PC-9 (cell line): ENCODE data around the gene TMEM86A. TPM values are rescaled to one million over a fixed set of nuclear protein-coding genes. Genes with fewer than 3 reads are reported as not detected.

Experiments
- BruUV-seq: library from RNA; stranded (reverse); fragments of 400-500 nt; replicated peaks from 2 replicates; lab custom pipeline; 2021; lab: Mats Ljungman, UMichigan
- CTCF ChIA-PET: fragments of 300-600 bp; sonication (Branson Sonifier 250); formaldehyde crosslinking; loops from one replicate; lab custom pipeline; 2022; ENCODE audit warnings: antibody characterized with exemption; lab: Charles Lee
- POLR2A ChIA-PET: fragments of 300-600 bp; sonication (Branson Sonifier 250); formaldehyde crosslinking; loops from one replicate; lab custom pipeline; 2022; ENCODE audit warnings: antibody characterized with exemption; ENCODE audit not compliant: unreplicated experiment; lab: Charles Lee
- DNase-seq, 2 experiments: peaks; one replicate each; pipeline versions ENCODE4 v3.0.0 to v3.0.0-alpha.2; 2015 to 2022; ENCODE audit warnings: mixed read lengths in 1 of 2
- H2AFZ ChIP-seq: fragments of 200-600 bp; sonication (generic); 2 replicates; pipeline ENCODE4 v1.8.1; 2017; ENCODE audit warnings: antibody characterized with exemption
- H3F3A ChIP-seq: fragments of 200-600 bp; sonication (generic); 2 replicates; pipeline ENCODE4 v1.8.1; 2017; ENCODE audit warnings: antibody characterized with exemption, mild to moderate bottlenecking, low read depth; ENCODE audit not compliant: insufficient read depth
- H3K27ac ChIP-seq: fragments of 200-600 bp; sonication (generic); 2 replicates; pipeline ENCODE4 v1.6.1; 2016; ENCODE audit warnings: mixed run types
- H3K27me3 ChIP-seq: fragments of 200-600 bp; sonication (generic); 2 replicates; pipeline ENCODE4 v1.6.1; 2016; ENCODE audit warnings: low read depth, mixed run types; ENCODE audit not compliant: insufficient read depth
- H3K36me3 ChIP-seq: fragments of 200-600 bp; sonication (generic); 2 replicates; pipeline ENCODE4 v1.6.1; 2016; ENCODE audit warnings: low read depth, mixed run types
- H3K4me1 ChIP-seq: fragments of 200-600 bp; sonication (generic); replicated peaks from 2 replicates; pipeline ENCODE4 v1.6.1; 2016; ENCODE audit warnings: mixed run types; ENCODE audit not compliant: insufficient read depth
- H3K4me2 ChIP-seq: fragments of 200-600 bp; sonication (generic); 2 replicates; pipeline ENCODE4 v1.6.1; 2017; ENCODE audit warnings: mixed run types
- H3K4me3 ChIP-seq: fragments of 200-600 bp; sonication (generic); 2 replicates; pipeline ENCODE4 v1.6.1; 2016; ENCODE audit warnings: mixed run types
- H3K79me2 ChIP-seq: fragments of 200-600 bp; sonication (generic); 2 replicates; pipeline ENCODE4 v1.6.1; 2017; ENCODE audit warnings: low read depth, mixed run types
- H3K9me2 ChIP-seq: fragments of 200-600 bp; sonication (generic); 2 replicates; pipeline ENCODE4 v1.8.1; 2017; ENCODE audit warnings: mild to moderate bottlenecking; ENCODE audit not compliant: insufficient read depth
- H3K9me3 ChIP-seq: fragments of 200-600 bp; sonication (generic); 2 replicates; pipeline ENCODE4 v1.8.1; 2016; ENCODE audit warnings: low read depth; ENCODE audit not compliant: insufficient read depth
- H4K20me1 ChIP-seq: fragments of 200-600 bp; sonication (generic); 2 replicates; pipeline ENCODE4 v1.8.1; 2017; ENCODE audit not compliant: insufficient read depth
- CTCF ChIP-seq: fragments of 200-600 bp; sonication (generic); conservative IDR thresholded peaks from 2 replicates; pipeline ENCODE4 v1.6.1; 2017; ENCODE audit warnings: mixed run types, antibody characterized with exemption, mild to moderate bottlenecking, moderate library complexity
- EZH2 ChIP-seq: fragments of 200-600 bp; sonication (generic); IDR thresholded peaks from 2 replicates; pipeline ENCODE4 v1.8.0; 2017; ENCODE audit warnings: antibody characterized with exemption, low read depth
- intact Hi-C: fragments of 100-400 bp; cut with micrococcal nuclease; formaldehyde crosslinking; loops from one replicate; pipeline ENCODE4 v1.10.0; 2022; ENCODE audit not compliant: unreplicated experiment
- total RNA-seq: library from RNA; stranded (reverse); gene quantifications from 2 replicates; pipeline ENCODE4 v1.2.3, GENCODE V29; 2021

Gene TMEM86A
- total RNA-seq, 1 experiment from 2014 or later = 2.1 TPM

- Histone ChIP-seq H3K9me3 (no peaks in the 10 kb centered on the region), H3K9me2 (no peaks in the 10 kb centered on the region), H3K4me3 (no peak overlapping the region), H3K27ac (no peak overlapping the region), H3K36me3 (no peaks in the 10 kb centered on the region), H2AFZ (no peak overlapping the region), H4K20me1 (no peaks in the 10 kb centered on the region), H3K27me3 (peaks cover 95% of the 10 kb centered on the region), H3K4me1 (no peaks in the 10 kb centered on the region), H3K79me2 (no peaks in the 10 kb centered on the region), H3F3A (no peaks in the 10 kb centered on the region), H3K4me2 (no peak overlapping the region)
- no peak for DNase-seq
- BruUV-seq = no TSS peak
- CTCF ChIA-PET = interaction anchor here (0.6 kb wide), 1 partner anchor 57 kb away, joined by 11 read pairs; no protein-coding TSS in a partner anchor
- POLR2A ChIA-PET = no interaction called here
- intact Hi-C loops = no loop called here
- TF ChIP-seq EZH2 (no peak), CTCF (no peak)
Measured at GRCh38 chr11:18713646-18714442, 15.3 kb downstream of the TMEM86A start.

- no peaks in the 10 kb centered on the region for H3K9me3 ChIP-seq
- H3K9me2 ChIP-seq = no peaks in the 10 kb centered on the region
- no peaks in the 10 kb centered on the region for H3K4me1 ChIP-seq
- ChIA-PET POLR2A (no interaction called here), CTCF (interaction anchor here (0.6 kb wide), 1 partner anchor 58 kb away, joined by 11 read pairs; no protein-coding TSS in a partner anchor)
- H4K20me1 ChIP-seq = no peaks in the 10 kb centered on the region
- no peaks in the 10 kb centered on the region for H3F3A ChIP-seq
- BruUV-seq = no TSS peak
- H3K36me3 ChIP-seq = no peaks in the 10 kb centered on the region
- TF ChIP-seq CTCF (no peak), EZH2 (no peak)
- no peaks in the 10 kb centered on the region for H3K79me2 ChIP-seq
- intact Hi-C loops = no loop called here
- no peak overlapping the region for H2AFZ ChIP-seq
- no peak for DNase-seq
- peaks cover 89% of the 10 kb centered on the region for H3K27me3 ChIP-seq
- H3K4me2 ChIP-seq = no peak overlapping the region
- no peak overlapping the region for H3K4me3 ChIP-seq
- H3K27ac ChIP-seq = no peak overlapping the region
Measured at GRCh38 chr11:18714443-18714780, 15.8 kb downstream of the TMEM86A start.

- peaks cover 2% of the 10 kb centered on the region; the same call in 1 of the 2 replicates for H3F3A ChIP-seq
- no peak overlapping the region for H3K4me2 ChIP-seq
- H3K36me3 ChIP-seq = no peaks in the 10 kb centered on the region
- H3K4me1 ChIP-seq = no peaks in the 10 kb centered on the region
- intact Hi-C loops = no loop called here
- H3K27ac ChIP-seq = no peak overlapping the region
- H3K27me3 ChIP-seq = peaks cover 80% of the 10 kb centered on the region
- no peaks in the 10 kb centered on the region for H3K79me2 ChIP-seq
- ChIA-PET POLR2A (no interaction called here), CTCF (no interaction called here)
- H2AFZ ChIP-seq = no peak overlapping the region
- H3K9me2 ChIP-seq = no peaks in the 10 kb centered on the region
- TF ChIP-seq CTCF = no peak
- no peak for TF ChIP-seq EZH2
- H3K9me3 ChIP-seq = no peaks in the 10 kb centered on the region
- no TSS peak for BruUV-seq
- no peak for DNase-seq
- no peaks in the 10 kb centered on the region for H4K20me1 ChIP-seq
- no peak overlapping the region for H3K4me3 ChIP-seq
Measured at GRCh38 chr11:18715476-18715875, 16.9 kb downstream of the TMEM86A start.
